ENCODE results near the gene MN1.

Gene MN1

DNA sequence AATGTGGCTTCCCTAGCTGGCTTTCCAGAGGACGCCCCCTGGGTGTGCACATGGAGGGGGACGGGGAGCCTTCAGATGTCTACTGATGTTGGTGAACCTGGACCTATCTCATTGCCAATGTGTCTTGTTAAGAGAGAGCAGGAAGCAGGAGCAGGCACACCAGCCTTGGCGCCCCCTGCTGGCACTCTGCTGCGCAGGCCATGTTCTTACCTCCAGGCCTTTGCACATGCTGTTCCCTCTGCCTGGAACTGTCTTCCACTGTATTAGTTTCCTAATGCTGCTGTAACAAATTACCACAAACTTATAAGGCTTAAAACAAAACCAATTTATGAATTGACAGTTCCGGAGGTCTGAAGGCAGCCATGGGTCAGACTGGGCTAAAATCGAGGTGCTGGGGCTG, 23.6 kb upstream of the MN1 start:
- no peak for DNase-seq

GRCh38 chr22:27823221-27823620, 21.7 kb upstream of the MN1 start:
- DNase-seq, result no peak

DNA sequence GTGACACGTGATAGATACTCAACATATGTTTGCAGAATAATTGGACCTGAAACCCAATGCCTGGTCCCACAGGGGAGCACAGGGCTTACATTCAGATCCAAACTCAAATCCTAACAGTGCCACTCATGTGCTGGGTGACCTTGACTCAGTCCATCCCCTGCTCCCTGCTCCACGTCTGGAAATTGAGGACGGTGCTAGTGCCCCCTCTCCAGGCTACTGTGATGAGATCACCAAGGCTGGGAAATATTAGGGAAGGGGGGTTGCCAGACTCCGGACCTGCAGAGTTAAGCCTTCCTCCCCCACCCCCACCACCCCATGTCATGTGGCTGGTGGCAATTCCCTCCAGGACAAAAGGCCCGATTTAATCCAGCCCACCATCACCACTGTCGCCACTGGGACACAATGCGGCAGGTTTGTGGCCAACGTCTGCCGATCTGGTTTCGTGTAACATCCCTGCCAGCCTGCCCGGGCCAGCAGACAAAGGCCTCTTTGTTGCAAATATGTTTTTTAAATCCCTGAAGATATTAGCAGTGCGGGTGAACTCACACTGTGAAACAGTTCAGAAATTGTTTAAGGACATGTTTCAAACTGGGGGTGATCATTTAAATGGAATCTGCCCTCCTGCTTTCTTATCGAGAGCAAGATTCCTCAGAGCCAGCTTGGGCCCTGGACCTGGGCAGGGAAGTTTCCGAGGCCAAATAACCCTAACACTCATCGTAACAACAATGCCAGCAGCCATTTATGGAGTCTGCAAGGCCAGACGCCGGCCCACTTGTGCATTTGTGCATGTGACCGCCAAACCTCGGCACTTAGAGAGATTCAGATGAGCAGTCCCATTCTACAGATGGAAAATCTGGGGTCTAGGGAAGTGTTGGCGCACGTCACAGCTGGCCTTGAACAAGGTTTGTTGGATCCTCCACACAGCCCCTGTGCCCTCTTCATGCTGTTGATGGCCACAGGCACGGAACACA, 19.6 kb upstream of the MN1 start:
- no peak for DNase-seq

GRCh38 chr22:27816552-27816951, 15.0 kb upstream of the MN1 start:
- DNase-seq, result no peak

DNA sequence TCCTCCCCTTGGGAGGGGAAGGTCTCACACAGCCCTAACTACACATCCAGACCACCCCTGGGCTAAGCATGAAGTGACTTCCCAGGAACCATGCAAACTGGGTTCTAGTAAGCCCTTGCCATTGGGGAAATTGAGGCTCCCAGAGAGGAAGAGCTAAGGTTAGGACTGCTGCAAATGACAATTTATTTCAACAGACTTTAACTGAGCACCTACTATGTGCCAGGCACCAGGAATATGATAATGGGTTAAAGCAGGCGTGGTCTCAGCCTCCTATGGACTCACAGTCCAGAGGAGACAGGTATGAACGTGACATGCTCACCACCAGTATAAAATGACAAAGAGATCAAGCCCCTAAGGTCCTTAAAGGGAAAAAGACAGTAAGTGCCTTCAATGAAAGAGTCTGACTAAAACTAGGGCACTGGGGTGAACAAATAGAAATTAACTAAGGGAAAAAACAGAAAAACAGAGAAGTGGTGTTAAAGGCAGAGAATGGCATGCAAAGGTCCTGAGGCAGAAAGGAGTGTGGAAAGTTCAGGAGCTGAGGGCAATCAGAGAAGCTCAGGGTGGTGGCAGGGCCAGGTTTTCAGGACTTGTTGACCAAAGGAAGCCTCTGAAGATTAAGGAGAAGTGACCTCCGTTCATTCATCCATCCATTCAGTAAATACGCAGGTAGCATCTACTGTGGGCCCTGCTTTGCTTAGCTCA, 14.4 kb upstream of the MN1 start:
- DNase-seq, result no peak

GRCh38 chr22:27814993-27815392, 13.4 kb upstream of the MN1 start:
- no peak for DNase-seq

DNA sequence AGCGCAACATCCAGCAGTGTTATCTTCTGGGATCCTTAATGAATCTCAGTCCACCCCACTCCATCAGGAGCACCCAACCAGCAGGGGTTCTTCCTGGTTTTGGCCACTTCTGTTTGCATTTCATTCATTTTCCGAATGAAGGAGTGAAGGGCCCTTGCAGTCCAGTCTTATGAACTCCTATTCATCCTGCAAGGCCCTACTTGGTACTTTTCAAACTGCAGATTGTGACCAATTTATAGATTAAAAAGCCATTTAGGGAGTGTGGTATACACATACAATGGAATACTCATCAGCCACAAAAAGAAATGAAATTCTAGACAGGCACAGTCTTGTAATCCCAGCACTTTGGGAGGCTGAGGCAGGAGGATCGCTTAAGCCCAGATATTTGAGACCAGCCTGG, 10.2 kb upstream of the MN1 start:
- DNase-seq, result no peak

DNA sequence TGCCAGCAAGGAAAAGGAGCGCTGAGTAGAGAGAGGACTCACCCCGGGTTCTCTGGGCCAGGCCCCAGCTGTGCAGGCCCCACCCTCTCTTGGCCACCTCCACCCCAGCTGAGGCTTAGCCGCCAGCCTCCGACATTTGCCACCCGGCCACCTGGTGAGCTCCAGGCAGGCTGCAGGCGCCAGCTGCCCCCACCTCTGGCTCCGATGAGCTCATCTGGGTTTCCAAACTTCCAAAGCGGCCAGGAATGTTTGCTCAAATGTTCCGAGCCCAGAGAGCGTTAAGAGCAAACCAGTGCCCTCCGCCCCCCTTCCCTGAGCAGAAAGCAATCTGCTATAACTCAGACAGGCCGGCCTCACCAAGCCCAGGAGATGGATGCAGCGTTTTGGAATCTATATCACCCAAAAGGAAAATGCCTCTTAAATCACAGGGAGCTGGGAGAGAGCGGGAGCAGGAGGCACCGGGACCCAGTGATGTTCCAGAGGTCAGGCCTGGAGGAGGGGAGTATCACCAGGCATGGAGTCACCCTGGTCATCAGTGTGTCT, 9.1 kb upstream of the MN1 start:
- DNase-seq, result no peak

GRCh38 chr22:27809700-27810608, 8.4 kb upstream of the MN1 start:
- no peak for DNase-seq

- DNase-seq, result no peak
These were observed 7.7 kb upstream of the MN1 start for GRCh38 chr22:27809226-27809603.

GRCh38 chr22:27808451-27809225, 7.1 kb upstream of the MN1 start:
- DNase-seq, result no peak

- DNase-seq, result no peak
These were observed 4.3 kb upstream of the MN1 start for GRCh38 chr22:27805841-27806240.

- no peak for DNase-seq
These were observed 3.1 kb upstream of the MN1 start for GRCh38 chr22:27804470-27805297.

DNA sequence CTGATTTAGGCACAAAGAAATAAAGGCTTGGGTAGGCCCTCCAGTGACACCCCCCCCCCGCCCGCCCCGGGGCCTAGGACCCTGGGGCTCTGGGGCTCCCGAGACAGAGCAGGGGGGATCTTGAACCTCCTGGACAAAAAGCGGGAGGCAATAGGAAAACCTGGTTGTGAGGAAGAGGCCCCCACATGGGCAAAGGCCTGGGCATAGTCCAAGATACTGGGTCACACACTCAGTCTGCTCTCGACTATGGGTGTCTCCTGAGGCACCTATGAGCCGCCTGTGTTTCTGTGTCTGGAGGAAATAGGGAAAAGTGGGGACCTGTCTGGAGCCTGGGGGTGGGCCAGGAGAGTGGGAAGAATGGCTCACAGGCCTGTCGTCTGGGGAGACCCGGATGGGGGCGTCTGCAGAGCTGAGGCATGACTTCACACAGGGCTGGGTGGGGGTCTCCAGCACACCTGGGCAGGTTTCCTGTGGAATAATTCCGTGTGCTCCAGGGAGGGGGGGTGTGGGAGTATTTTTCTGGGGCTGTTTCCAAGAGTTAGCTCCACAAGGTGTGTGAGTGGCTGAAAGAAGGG, 2.4 kb upstream of the MN1 start:
- DNase-seq, result no peak

DNA sequence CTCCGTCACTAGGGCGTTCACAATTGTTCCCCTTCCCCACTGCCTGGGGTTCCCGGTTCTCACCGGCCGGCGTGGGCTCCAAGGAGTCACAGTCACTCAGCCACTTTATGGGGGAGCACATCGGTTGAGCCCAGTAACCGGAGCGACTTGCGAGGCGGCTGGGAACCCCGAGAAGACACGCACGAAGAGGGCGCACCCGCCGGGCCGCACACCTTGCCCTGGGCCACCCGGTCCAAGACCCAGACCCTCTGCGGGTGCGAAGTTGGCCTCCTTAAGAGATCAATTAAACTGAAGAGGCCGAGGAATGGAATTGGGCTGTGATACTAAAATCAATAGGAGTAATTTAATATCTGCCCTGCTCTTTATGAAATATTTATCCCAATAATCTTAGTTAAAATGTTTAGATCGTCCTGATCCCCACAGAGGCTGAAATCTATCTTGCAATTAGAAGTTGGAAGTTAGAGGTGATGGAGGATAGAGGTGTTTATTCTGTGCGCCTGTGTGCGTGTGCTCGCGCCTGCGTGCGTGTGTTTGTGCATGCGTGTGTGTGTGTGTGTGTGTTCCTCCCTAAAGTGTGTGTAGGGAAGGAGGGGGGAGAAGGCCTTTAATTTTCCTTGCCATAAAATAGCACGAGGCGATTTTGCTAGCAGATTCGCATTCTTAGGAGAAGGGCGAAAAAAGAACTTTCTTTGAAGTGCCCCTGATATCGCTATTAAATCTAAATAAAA, 954 bp upstream of the MN1 start:
- no peak for DNase-seq

DNA sequence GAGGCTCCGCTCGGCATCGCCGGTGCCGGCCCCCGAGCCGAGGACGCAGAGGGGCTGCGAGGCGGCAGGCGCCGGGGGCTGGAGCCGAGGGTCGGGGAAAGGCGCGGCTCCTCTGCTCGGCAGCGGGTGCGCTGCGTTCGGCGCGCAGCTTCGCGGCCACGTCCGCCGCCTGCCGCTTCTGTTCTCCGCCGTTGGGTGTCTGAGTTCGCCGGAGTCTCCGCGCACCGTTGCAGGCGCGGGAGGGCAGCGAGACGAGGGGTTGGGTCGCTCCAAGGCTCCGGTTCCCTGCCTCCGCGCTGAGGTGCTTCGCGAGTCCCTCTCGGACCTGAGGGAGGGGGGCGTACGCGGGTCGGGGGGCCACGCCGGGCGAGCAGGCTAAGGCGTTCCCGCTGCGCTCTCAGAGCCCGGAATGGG, 347 bp downstream of the MN1 start:
- no peak for DNase-seq

DNA sequence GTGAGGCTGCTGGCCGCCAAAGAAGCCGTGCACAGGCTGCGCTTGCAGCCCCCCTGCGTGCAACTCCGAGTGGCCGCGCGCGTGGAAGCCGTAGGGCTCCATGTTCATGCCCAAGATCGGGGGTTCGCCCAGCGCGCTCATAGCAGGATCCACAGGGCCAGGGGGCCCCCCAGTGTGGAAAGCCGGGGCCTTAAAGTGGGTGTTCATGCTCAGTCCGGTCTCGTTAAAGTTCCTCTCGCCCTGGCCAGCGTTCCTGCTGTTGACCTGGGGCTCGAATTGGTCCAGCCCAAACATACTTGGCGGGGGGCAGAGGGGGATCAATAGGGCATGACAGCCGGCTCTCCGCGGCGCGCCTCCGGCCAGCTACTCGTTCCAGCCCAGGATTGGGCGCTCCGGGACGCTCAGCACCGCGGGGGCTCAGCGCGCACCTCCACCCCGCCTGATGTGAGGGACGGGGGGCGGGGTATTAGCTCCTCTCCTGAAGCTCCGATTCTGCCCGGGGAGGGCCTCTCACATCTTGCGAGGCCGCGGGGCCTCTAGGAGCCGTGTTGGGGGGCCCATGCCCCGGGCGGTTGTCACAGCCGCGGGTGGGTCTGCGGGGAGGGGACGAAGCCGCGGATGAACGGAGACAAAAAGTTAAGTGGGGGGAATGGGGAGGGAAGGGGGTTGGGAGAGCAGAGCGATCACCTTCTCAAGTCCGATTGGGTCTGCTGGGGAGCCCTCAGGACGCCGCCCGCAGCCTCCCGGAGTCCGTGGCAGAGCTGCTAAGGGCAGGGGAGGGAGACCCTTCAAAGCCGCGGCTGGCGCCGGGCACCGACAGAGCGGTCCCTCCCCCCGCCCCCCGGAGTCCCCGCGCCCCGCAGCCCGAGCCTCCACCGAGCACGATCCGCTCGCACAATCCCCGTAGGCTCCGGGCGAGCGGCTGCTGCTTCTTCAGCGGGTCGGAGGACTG, 1.0 kb downstream of the MN1 start:
- no peak for DNase-seq

DNA sequence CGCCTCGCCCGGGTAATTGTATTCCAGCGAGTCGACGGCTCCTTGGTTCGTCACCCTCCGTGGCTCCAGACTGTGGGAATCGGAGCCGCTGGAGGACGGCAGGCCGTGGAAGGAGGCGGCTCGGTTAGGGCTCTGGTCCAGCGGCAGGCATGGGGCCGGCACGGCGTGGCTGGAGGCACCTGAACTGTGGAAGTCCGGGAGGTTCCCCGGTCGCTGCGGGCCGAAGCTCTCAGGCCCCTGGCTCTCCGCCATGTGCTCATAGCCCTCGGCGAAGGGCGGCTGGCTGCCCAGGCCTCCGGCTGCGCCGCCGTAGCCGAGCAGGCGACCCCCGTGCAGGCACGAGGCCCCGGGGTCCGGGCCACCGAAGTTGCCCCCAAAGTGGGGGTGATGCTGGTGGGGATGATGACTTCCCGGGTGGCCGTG, 1.7 kb downstream of the MN1 start:
- DNase-seq, result no peak

Measured in DMS79 treated with DMSO at 0.1 percent for 48 hours (cell line).